IPS-18c (cell line): ENCODE data around the gene BBS4.

Experiments
- H3K4me3 ChIP-seq: 2 replicates; pipeline ENCODE4 v1.7.0; 2013; ENCODE audit warnings: low read depth, mild to moderate bottlenecking, low read length, moderate library complexity; ENCODE audit not compliant: insufficient read depth
- H3K9me3 ChIP-seq: one replicate; pipeline ENCODE4 v1.6.1; 2013; ENCODE audit warnings: mild to moderate bottlenecking, low read length, moderate library complexity; ENCODE audit not compliant: control insufficient read depth, insufficient read depth

The BBS4 gene

DNA sequence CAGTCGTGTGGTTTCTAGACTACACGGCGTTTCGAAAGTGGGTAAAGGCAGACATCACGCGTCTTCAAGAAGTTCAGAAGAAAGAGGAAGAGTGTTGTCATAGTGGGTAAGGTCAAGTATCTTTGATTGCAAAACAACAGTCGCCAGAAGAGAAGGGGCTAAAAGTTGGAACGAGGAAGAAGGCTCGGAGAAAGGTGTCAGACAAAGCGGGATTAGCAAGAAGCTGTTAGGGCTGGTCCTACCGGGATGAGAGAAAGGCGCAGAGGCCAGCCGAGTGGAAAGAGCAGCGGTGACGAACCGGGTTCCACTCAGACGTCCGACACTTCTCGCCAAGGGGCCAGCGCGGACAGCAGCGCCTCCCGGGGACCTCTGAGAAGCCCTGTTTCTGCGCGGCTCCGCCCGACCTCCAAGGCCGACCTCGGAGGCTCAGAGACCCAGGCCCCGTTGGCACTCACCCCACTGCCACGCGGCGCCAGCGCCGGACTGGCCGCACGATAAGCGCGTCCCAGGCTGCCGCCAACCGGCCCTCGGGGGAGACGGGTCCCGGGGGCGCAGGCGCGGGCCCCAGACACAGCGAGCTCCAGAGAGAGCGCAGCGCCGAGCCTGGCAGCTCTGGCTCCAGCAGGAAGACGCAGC, 97.1 kb downstream of the BBS4 start:
- H3K9me3 ChIP-seq = no peaks in the 10 kb centered on the region
- H3K4me3 ChIP-seq = peak overlapping the region; percentile 98

DNA sequence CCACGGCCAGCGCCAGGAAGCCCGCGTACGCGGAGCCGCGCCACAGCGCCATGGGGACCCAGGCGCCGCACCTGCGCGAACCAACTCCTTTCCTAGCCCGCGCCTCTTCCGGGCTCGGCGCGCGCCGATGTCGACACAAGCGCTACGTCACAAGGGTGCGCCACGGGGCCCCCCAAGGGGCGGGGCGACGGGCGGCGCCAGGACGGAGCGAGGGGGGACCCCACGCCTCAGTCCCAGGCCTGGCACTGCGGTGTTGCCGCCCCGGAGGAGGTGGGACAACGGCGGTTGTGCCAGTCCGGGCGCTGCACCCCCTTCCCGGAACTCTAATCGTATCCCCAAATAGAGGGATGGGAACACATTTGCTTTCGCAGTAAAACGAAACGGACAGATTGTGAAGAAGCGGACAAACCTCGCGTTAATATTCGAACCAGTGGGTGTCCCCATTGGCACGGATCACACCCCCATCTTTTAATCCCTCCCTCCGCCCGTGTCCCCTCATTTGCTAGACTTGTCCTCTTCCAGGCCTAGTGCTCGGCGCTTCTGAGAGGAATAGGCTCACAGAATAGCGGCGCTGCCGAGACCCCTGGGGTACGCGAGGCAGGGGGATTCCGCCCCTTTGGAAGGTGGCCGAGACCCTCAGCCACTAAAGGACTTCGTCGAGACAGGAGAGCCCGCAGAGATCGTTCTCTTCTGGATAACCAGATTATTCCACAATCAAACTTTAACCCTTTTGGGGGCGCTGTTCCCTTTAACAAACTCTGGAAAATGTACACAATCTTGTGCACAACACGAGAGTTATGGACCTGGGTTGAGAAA, 97.8 kb downstream of the BBS4 start, which contains the start of gene ADPGK:
ADPGK (minus strand) TSS at position 119 of the 816 bp plus-strand sequence; CDS start at position 52, 67 bp downstream.
- H3K9me3 ChIP-seq = no peaks in the 10 kb centered on the region
- H3K4me3 ChIP-seq = peak within 1 kb of the TSS; percentile 98

DNA sequence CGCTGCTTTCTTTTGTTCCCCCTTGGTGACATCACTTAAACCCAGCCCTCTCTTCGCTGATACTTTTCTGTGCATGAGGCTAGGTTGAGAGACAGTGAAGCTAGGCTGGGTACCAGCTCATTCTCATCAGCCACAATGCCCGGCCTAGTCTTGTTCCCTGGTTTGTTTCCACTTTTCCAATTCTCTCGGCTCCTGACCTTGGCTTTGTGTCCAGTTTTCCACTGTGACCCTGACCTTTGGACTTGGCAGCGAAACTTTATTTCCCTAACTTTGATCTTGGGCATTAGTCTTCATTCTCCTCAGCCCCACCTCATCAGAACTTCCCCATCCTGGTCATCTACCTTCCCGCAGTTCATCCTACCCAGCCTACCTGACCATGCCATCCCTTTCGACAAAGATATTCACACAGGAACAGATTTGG, 98.5 kb downstream of the BBS4 start:
- H3K4me3 ChIP-seq = 0 out of 2 replicates have a peak overlapping the region, but pooled peaks have one; percentile 98
- no peaks in the 10 kb centered on the region for H3K9me3 ChIP-seq

GRCh38 chr15:72785432-72785831, 99.4 kb downstream of the BBS4 start:
- no peak overlapping the region for H3K4me3 ChIP-seq
- H3K9me3 ChIP-seq = no peaks in the 10 kb centered on the region

DNA sequence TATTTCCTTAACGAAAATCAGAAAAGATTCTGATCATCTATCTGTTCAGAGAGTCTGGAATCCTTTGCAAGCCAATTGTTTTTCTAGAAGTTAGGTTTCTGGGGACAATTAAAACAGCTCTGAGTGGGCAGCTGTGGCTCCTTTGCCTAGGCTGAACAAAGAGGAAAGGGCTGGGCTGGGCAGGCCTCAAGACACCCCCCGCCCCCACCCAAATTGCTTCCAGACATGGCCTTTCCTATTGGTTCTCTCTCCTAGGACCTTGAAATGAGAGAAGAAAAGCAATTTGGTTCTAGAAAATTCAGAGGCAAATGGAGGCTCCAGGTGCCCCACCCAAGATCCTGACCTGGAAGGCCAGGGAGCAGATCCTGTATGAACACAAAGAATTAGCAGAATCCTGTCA, 99.8 kb downstream of the BBS4 start:
- Histone ChIP-seq H3K4me3 (no peak overlapping the region), H3K9me3 (no peaks in the 10 kb centered on the region)

DNA sequence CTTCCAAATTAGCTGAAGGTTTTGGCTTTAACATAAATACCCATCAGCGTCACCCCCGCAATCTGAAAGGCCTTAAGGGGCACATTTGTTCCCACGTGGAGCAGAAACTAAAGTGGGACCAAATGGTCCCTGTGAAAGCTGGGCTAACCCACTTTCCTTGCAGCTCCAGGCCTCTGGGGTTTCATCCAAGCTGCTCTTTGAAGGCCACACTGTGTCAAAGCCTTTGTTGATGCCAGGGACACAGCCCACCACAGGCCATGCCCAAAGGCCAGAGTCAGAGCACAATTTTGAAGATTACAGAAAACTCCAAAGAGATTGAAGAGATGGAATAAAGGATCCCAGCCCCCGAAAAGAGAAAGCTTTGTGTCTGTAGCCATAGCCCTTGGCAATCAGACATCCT, 100.2 kb downstream of the BBS4 start:
- Histone ChIP-seq H3K4me3 (no peak overlapping the region), H3K9me3 (no peaks in the 10 kb centered on the region)

GRCh38 chr15:72786676-72787345, 100.8 kb downstream of the BBS4 start:
- Histone ChIP-seq H3K9me3 (no peaks in the 10 kb centered on the region), H3K4me3 (no peak overlapping the region)

- no peak overlapping the region for H3K4me3 ChIP-seq
- no peaks in the 10 kb centered on the region for H3K9me3 ChIP-seq
These were observed 101.5 kb downstream of the BBS4 start for GRCh38 chr15:72787526-72787925.
